Measurements from ENCODE around the gene EMP3. TPM values are rescaled to one million over a fixed set of nuclear protein-coding genes. Genes with fewer than 3 reads are reported as not detected.

The EMP3 gene
- total and polyA plus RNA-seq, 2 of the 13 experiments (the other 11 are each of a cell fraction or from before 2014, with no cell fraction given): 2.2 to 7.8 TPM

DNA sequence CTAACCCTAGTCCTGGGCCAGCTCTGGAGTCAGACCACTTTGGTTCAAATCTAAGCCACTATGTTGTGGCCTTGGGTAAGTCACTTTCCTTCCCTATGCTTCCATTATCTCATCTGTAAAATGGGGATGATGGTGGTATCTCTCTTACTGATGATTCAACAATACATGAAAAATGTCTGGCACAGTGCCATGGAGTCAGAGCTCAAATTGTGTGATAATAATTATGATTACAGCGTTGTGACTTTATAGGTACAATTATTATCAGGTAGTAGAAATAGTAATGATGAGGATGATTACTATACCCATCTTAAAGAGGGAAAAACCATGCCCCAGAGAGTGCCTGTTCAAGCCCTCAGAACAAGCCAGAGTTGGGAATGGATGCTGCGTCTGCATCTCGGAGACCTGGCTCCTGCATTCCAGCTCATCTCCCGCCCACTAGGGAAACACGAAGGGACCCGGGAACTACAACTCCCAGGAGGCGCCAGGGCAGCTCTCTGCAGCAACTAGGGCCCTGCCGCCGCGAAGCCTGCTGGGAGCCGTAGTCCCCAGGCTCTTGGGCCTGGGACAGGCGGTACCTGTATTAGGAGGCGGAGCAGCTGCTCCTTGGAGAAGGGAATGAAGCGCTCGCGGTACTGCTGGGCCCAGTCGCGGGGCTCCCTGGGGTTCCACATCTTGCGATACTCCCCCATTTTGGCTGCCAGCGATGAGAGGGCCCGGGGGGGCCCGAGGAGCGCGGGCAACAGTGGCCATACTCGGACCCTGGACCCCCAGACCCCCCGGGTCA is 37.6 kb downstream of the EMP3 start (continued):
- TF ChIP-seq, protein P1, sequence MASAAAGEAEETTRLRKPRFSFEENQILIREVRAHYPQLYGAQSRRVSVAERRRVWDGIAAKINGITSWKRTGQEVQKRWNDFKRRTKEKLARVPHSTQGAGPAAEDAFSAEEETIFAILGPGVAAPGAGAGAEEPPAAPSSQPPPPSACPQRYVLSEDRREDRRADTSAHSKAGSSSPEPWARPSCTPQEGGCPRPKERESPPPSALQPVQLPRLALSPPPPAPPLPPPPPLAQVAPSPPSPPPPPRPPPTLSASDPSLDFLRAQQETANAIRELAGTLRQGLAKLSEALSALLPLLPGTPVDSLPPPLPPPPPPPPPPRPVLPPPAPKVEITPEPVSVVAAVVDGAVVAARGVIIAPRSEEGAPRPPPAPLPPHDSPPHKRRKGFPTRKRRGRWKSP (CRISPR knock-in tag; IDR thresholded peaks at IDR 0.05): peak; percentile 57; the same call in 1 of the 2 replicates
- TF ChIP-seq, protein P2, sequence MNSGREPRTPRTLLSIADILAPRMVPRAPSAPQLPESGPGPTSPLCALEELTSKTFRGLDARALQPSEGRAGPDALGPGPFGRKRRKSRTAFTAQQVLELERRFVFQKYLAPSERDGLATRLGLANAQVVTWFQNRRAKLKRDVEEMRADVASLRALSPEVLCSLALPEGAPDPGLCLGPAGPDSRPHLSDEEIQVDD (CRISPR knock-in tag; IDR thresholded peaks at IDR 0.05; ENCODE audit: borderline replicate concordance): no peak
- TF ChIP-seq FOXA1 (IDR thresholded peaks at IDR 0.05) (no peak), FOXA1 (CRISPR knock-in tag; IDR thresholded peaks at IDR 0.05) (no peak), ZNF781 (CRISPR knock-in tag; IDR thresholded peaks at IDR 0.05; ENCODE audit: borderline replicate concordance, not compliant biosample characterization) (no peak), FOXC1 (CRISPR knock-in tag; IDR thresholded peaks at IDR 0.05; ENCODE audit: borderline replicate concordance) (peak; percentile 17; the same call in 1 of the 2 replicates), JDP2 (CRISPR knock-in tag; IDR thresholded peaks at IDR 0.05; ENCODE audit: borderline replicate concordance) (no peak), TCF7L2 (IDR thresholded peaks at IDR 0.05; ENCODE audit: low read depth, low read length) (no peak), NFYB (CRISPR knock-in tag; IDR thresholded peaks at IDR 0.05) (no peak), HIVEP1 (CRISPR knock-in tag; IDR thresholded peaks at IDR 0.05) (no peak), SMAD3 (CRISPR knock-in tag; IDR thresholded peaks at IDR 0.05) (no peak), IRF2 (CRISPR knock-in tag; IDR thresholded peaks at IDR 0.05) (peak; percentile 87), HCFC1 (IDR thresholded peaks at IDR 0.05; ENCODE audit: low read depth, low read length) (peak; percentile 99), ZNF747 (CRISPR knock-in tag; IDR thresholded peaks at IDR 0.05; ENCODE audit: borderline replicate concordance) (no peak), ZSCAN29 (CRISPR knock-in tag; conservative IDR thresholded peaks at IDR 0.05) (no peak)
- TF ChIP-seq, protein P3, sequence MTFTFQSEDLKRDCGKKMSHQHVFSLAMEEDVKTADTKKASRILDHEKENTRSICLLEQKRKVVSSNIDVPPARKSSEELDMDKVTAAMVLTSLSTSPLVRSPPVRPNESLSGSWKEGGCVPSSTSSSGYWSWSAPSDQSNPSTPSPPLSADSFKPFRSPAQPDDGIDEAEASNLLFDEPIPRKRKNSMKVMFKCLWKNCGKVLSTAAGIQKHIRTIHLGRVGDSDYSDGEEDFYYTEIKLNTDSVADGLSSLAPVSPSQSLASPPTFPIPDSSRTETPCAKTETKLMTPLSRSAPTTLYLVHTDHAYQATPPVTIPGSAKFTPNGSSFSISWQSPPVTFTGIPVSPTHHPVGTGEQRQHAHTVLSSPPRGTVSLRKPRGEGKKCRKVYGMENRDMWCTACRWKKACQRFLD (CRISPR knock-in tag; IDR thresholded peaks at IDR 0.05; ENCODE audit: borderline replicate concordance): no peak
- TF ChIP-seq, protein P4, sequence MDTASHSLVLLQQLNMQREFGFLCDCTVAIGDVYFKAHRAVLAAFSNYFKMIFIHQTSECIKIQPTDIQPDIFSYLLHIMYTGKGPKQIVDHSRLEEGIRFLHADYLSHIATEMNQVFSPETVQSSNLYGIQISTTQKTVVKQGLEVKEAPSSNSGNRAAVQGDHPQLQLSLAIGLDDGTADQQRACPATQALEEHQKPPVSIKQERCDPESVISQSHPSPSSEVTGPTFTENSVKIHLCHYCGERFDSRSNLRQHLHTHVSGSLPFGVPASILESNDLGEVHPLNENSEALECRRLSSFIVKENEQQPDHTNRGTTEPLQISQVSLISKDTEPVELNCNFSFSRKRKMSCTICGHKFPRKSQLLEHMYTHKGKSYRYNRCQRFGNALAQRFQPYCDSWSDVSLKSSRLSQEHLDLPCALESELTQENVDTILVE (CRISPR knock-in tag; IDR thresholded peaks at IDR 0.05): no peak
- TF ChIP-seq, protein P5, sequence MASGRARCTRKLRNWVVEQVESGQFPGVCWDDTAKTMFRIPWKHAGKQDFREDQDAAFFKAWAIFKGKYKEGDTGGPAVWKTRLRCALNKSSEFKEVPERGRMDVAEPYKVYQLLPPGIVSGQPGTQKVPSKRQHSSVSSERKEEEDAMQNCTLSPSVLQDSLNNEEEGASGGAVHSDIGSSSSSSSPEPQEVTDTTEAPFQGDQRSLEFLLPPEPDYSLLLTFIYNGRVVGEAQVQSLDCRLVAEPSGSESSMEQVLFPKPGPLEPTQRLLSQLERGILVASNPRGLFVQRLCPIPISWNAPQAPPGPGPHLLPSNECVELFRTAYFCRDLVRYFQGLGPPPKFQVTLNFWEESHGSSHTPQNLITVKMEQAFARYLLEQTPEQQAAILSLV (CRISPR knock-in tag; IDR thresholded peaks at IDR 0.05; ENCODE audit: borderline replicate concordance): no peak
- TF ChIP-seq, protein P6, sequence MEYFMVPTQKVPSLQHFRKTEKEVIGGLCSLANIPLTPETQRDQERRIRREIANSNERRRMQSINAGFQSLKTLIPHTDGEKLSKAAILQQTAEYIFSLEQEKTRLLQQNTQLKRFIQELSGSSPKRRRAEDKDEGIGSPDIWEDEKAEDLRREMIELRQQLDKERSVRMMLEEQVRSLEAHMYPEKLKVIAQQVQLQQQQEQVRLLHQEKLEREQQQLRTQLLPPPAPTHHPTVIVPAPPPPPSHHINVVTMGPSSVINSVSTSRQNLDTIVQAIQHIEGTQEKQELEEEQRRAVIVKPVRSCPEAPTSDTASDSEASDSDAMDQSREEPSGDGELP (IDR thresholded peaks at IDR 0.05; ENCODE audit: borderline replicate concordance, low read depth): no peak
- TF ChIP-seq, protein P7, sequence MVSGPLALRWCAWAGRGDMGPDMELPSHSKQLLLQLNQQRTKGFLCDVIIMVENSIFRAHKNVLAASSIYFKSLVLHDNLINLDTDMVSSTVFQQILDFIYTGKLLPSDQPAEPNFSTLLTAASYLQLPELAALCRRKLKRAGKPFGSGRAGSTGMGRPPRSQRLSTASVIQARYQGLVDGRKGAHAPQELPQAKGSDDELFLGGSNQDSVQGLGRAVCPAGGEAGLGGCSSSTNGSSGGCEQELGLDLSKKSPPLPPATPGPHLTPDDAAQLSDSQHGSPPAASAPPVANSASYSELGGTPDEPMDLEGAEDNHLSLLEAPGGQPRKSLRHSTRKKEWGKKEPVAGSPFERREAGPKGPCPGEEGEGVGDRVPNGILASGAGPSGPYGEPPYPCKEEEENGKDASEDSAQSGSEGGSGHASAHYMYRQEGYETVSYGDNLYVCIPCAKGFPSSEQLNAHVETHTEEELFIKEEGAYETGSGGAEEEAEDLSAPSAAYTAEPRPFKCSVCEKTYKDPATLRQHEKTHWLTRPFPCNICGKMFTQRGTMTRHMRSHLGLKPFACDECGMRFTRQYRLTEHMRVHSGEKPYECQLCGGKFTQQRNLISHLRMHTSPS (CRISPR knock-in tag; IDR thresholded peaks at IDR 0.05; ENCODE audit: low read depth): no peak
- TF ChIP-seq, protein P8, sequence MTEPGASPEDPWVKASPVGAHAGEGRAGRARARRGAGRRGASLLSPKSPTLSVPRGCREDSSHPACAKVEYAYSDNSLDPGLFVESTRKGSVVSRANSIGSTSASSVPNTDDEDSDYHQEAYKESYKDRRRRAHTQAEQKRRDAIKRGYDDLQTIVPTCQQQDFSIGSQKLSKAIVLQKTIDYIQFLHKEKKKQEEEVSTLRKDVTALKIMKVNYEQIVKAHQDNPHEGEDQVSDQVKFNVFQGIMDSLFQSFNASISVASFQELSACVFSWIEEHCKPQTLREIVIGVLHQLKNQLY (CRISPR knock-in tag; IDR thresholded peaks at IDR 0.05): no peak
